IPS-NIHi7 (cell line): ENCODE data around the gene TDRD6.
"Not testable (repeated sequence)": the region's sequence is repeated elsewhere in the genome, so short reads cannot be mapped to it uniquely, and the experiment has no call there.

Source experiments
- DNase-seq: peaks from one replicate; pipeline ENCODE4 v3.0.0; 2012; ENCODE audit warnings: mixed read lengths; ENCODE audit errors: extremely low spot score

TDRD6 gene

GRCh38 chr6:46687619-46688097 lies at the start of gene TDRD6:
TSS of gene TDRD6 (plus strand) at chr6:46687885. CDS start at chr6:46688129, 244 bp downstream.
- DNase-seq = no peak

- no peak for DNase-seq
These were observed 49.8 kb upstream of the TDRD6 start for GRCh38 chr6:46637933-46638332.

- DNase-seq = no peak
These were observed 49.0 kb upstream of the TDRD6 start for GRCh38 chr6:46638650-46639049.

- DNase-seq = no peak
These were observed 44.5 kb upstream of the TDRD6 start for GRCh38 chr6:46642928-46643751.

GRCh38 chr6:46645265-46645664 lies 42.4 kb upstream of the TDRD6 start:
- no peak for DNase-seq

GRCh38 chr6:46648108-46648507 lies 39.6 kb upstream of the TDRD6 start:
- DNase-seq = not testable (repeated sequence)

GRCh38 chr6:46648869-46649492 lies 38.7 kb upstream of the TDRD6 start:
- DNase-seq = no peak

GRCh38 chr6:46651006-46651405 lies 36.7 kb upstream of the TDRD6 start:
- DNase-seq = no peak

GRCh38 chr6:46651816-46652215 lies 35.9 kb upstream of the TDRD6 start:
- no peak for DNase-seq

GRCh38 chr6:46652232-46652602 lies 35.5 kb upstream of the TDRD6 start:
- DNase-seq = no peak

- DNase-seq = peak; percentile 97
These were observed 34.9 kb upstream of the TDRD6 start, which contains the start of the genes CYP39A1 and SLC25A27 for GRCh38 chr6:46652603-46653438. TSS of gene CYP39A1 (minus strand) at chr6:46652818. CDS start at chr6:46652582, 236 bp downstream. TSS of gene SLC25A27 (plus strand) at chr6:46652975. CDS start at chr6:46653193, 218 bp downstream.

GRCh38 chr6:46653439-46654195 lies 34.1 kb upstream of the TDRD6 start:
- DNase-seq = no peak

GRCh38 chr6:46655803-46656202 lies 31.9 kb upstream of the TDRD6 start:
- DNase-seq = peak; percentile 74

GRCh38 chr6:46657642-46658041 lies 30.0 kb upstream of the TDRD6 start:
- DNase-seq = no peak

GRCh38 chr6:46661483-46661882 lies 26.2 kb upstream of the TDRD6 start:
- DNase-seq = no peak

- no peak for DNase-seq
These were observed 20.3 kb upstream of the TDRD6 start for GRCh38 chr6:46667377-46667776.

GRCh38 chr6:46674410-46674809 lies 13.3 kb upstream of the TDRD6 start:
- DNase-seq = no peak

GRCh38 chr6:46676604-46677313 lies 10.9 kb upstream of the TDRD6 start:
- DNase-seq = no peak

GRCh38 chr6:46677314-46677654 lies 10.4 kb upstream of the TDRD6 start:
- peak; percentile 54 for DNase-seq

- no peak for DNase-seq
These were observed 2.9 kb upstream of the TDRD6 start for GRCh38 chr6:46684771-46685170.
